SK-N-SH (cell line): Measurements from ENCODE around the gene MAML3. TPM values are rescaled to one million over a fixed set of nuclear protein-coding genes. Genes with fewer than 3 reads are reported as not detected.

Source experiments
- CTCF ChIA-PET: fragments of 300-600, 350-600 bp; formaldehyde crosslinking; extraction: SDS; loops from one replicate; lab custom pipeline; 2021; lab: Yijun Ruan, JAX
- POLR2A ChIA-PET: fragments of 350-600 bp; sonication (Branson Sonifier 250); formaldehyde crosslinking; extraction: SDS; loops from one replicate; lab custom pipeline; 2020; ENCODE audit warnings: antibody characterized with exemption, inconsistent platforms; lab: Yijun Ruan, JAX
- DNase-seq: peaks from one replicate; pipeline ENCODE4 v3.0.0; 2012
- H2AFZ ChIP-seq: fragments of 200-600 bp; sonication (generic); 2 replicates; pipeline ENCODE4 v1.8.1; 2016; ENCODE audit warnings: antibody characterized with exemption, mild to moderate bottlenecking, low read depth
- H3F3A ChIP-seq: fragments of 200-600 bp; sonication (generic); replicated peaks from 2 replicates; pipeline ENCODE3; 2016; ENCODE audit warnings: antibody characterized with exemption, mild to moderate bottlenecking; ENCODE audit not compliant: insufficient read depth
- H3K27ac ChIP-seq, 2 experiments: fragments of 200-500 bp in 1 of 2; fragments of 200-600 bp in 1 of 2; sonication (Bioruptor generic) in 1 of 2; sonication (generic), shearing (Covaris generic) in 1 of 2; 2 replicates each; pipeline versions ENCODE4 v1.5.1 to v1.6.1; 2014 to 2016; ENCODE audit warnings: low read depth in 2 of 2, inconsistent platforms in 1 of 2, low read length in 1 of 2, mild to moderate bottlenecking in 1 of 2, mixed read lengths in 1 of 2
- H3K27me3 ChIP-seq: fragments of 200-600 bp; sonication (generic), shearing (Covaris generic); 2 replicates; pipeline ENCODE4 v1.6.1; 2016; ENCODE audit warnings: mixed run types; ENCODE audit not compliant: insufficient read depth
- H3K36me3 ChIP-seq, 2 experiments: fragments of 200-500 bp in 1 of 2; fragments of 200-600 bp in 1 of 2; sonication (Bioruptor generic) in 1 of 2; sonication (generic) in 1 of 2; replicated peaks in 1 of 2; 2 replicates each; pipeline versions ENCODE3 to v1.5.1; 2014 to 2016; ENCODE audit warnings: low read length in 1 of 2, mild to moderate bottlenecking in 1 of 2; ENCODE audit not compliant: insufficient read depth in 2 of 2, control insufficient read depth in 1 of 2
- H3K4me1 ChIP-seq, 2 experiments: fragments of 200-500 bp in 1 of 2; fragments of 200-600 bp in 1 of 2; sonication (Bioruptor generic) in 1 of 2; sonication (generic), shearing (Covaris generic) in 1 of 2; 2 replicates each; pipeline versions ENCODE4 v1.5.1 to v1.6.1; 2014 to 2016; ENCODE audit warnings: low read depth in 1 of 2, low read length in 1 of 2, mixed run types in 1 of 2; ENCODE audit not compliant: insufficient read depth in 2 of 2, control insufficient read depth in 1 of 2
- H3K4me2 ChIP-seq: fragments of 200-600 bp; sonication (generic), shearing (Covaris generic); 2 replicates; pipeline ENCODE4 v1.6.1; 2017; ENCODE audit warnings: mixed run types
- H3K4me3 ChIP-seq, 2 experiments: fragments of 200-500 bp in 1 of 2; fragments of 200-600 bp in 1 of 2; sonication (Bioruptor generic) in 1 of 2; sonication (generic), shearing (Covaris generic) in 1 of 2; 2 replicates each; pipeline versions ENCODE4 v1.5.1 to v1.8.1; 2014 to 2016; ENCODE audit warnings: low read depth in 2 of 2, inconsistent platforms in 1 of 2, low read length in 1 of 2, mild to moderate bottlenecking in 1 of 2, mixed read lengths in 1 of 2, moderate library complexity in 1 of 2
- H3K79me2 ChIP-seq: fragments of 200-600 bp; sonication (generic); 2 replicates; pipeline ENCODE4 v1.8.1; 2017; ENCODE audit warnings: mild to moderate bottlenecking; ENCODE audit not compliant: insufficient read depth
- H3K9ac ChIP-seq: fragments of 200-600 bp; sonication (generic); 2 replicates; pipeline ENCODE4 v1.6.1; 2017; ENCODE audit warnings: mixed run types
- H3K9me2 ChIP-seq: fragments of 200-600 bp; sonication (generic); 2 replicates; pipeline ENCODE4 v1.6.1; 2017; ENCODE audit warnings: mixed run types
- H3K9me3 ChIP-seq: fragments of 200-600 bp; sonication (generic); 2 replicates; pipeline ENCODE4 v1.6.1; 2017; ENCODE audit warnings: mixed run types, mild to moderate bottlenecking, moderate library complexity
- H4K20me1 ChIP-seq: fragments of 200-600 bp; sonication (generic); 2 replicates; pipeline ENCODE4 v1.6.1; 2017; ENCODE audit warnings: mild to moderate bottlenecking, mixed run types; ENCODE audit not compliant: insufficient read depth
- CHD2 ChIP-seq: fragments of 150-350 bp; IDR thresholded peaks from 2 replicates; pipeline ENCODE4 v1.6.1; 2018; ENCODE audit warnings: low read length; ENCODE audit not compliant: partially characterized antibody
- CTCF ChIP-seq: fragments of 200-600 bp; sonication (generic); IDR thresholded peaks from 2 replicates; pipeline ENCODE4 v1.6.1; 2017; ENCODE audit warnings: antibody characterized with exemption, mild to moderate bottlenecking, moderate library complexity
- EP300 ChIP-seq, 2 experiments: IDR thresholded peaks; 2 replicates each; pipeline versions ENCODE4 v1.4.0 to v1.6.1; 2012; ENCODE audit warnings: borderline replicate concordance in 1 of 2, low read depth in 1 of 2, low read length in 1 of 2
- EZH2phosphoT487 ChIP-seq: fragments of 200-600 bp; sonication (generic); IDR thresholded peaks from 2 replicates; pipeline ENCODE4 v1.6.1; 2017; ENCODE audit warnings: low read depth, mixed run types, mild to moderate bottlenecking, antibody characterized with exemption, moderate library complexity, borderline replicate concordance
- FOSL2 ChIP-seq: IDR thresholded peaks from 2 replicates; pipeline ENCODE4 v1.4.0; 2012; ENCODE audit warnings: low read depth, mild to moderate bottlenecking, moderate library complexity, borderline replicate concordance
- GABPA ChIP-seq: IDR thresholded peaks from 2 replicates; pipeline ENCODE4 v1.4.0; 2012; ENCODE audit warnings: low read depth, mild to moderate bottlenecking
- JUND ChIP-seq: IDR thresholded peaks from 2 replicates; pipeline ENCODE4 v1.4.0; 2012
- MAX ChIP-seq: IDR thresholded peaks from 2 replicates; pipeline ENCODE4 v1.4.0; 2012; ENCODE audit warnings: low read depth
- NFIC ChIP-seq: IDR thresholded peaks from 2 replicates; pipeline ENCODE4 v1.4.0; 2012; ENCODE audit warnings: borderline replicate concordance
- PBX3 ChIP-seq: IDR thresholded peaks from 2 replicates; pipeline ENCODE4; 2012
- REST ChIP-seq: IDR thresholded peaks from 2 replicates; pipeline ENCODE4 v1.6.1; 2012; ENCODE audit warnings: mild to moderate bottlenecking, low read depth, low read length, moderate library complexity
- TCF12 ChIP-seq: IDR thresholded peaks from 2 replicates; pipeline ENCODE4 v1.4.0; 2012
- USF1 ChIP-seq: IDR thresholded peaks from 2 replicates; pipeline ENCODE4 v1.4.0; 2012; ENCODE audit warnings: low read depth, borderline replicate concordance
- USF2 ChIP-seq: fragments of 150-350 bp; IDR thresholded peaks from 2 replicates; pipeline ENCODE4 v1.6.1; 2017; ENCODE audit warnings: antibody characterized with exemption, low read length, low read depth, borderline replicate concordance
- ZBTB33 ChIP-seq: IDR thresholded peaks from 2 replicates; pipeline ENCODE4 v1.4.0; 2012; ENCODE audit warnings: low read depth, borderline replicate concordance
- WGBS: methylation state at CpG from one replicate; pipeline ENCODE4 v1.1.6; 2017; ENCODE audit warnings: low lambda C conversion rate; 5-methylcytosine and 5-hydroxymethylcytosine counted together
- polyA plus RNA-seq, 3 experiments: library from polyadenylated mRNA; depleted of rRNA; stranded (reverse); fragments of >200 nt; gene quantifications; 2 replicates each; pipeline ENCODE4 v1.2.3, GENCODE V29; 2012

Gene MAML3
- polyA plus RNA-seq, 1 of the 3 experiments (the other 2 are of a cell fraction), result 5.3 TPM

- no peak overlapping the region for H3K4me3 ChIP-seq
- H3K9me3 ChIP-seq, result no peaks in the 10 kb centered on the region
- H3K4me1 ChIP-seq, result peaks cover 27 to 32% of the 10 kb centered on the region in 2 experiments
- H3K27me3 ChIP-seq, result no peaks in the 10 kb centered on the region
- H3K9me2 ChIP-seq, result no peaks in the 10 kb centered on the region
- no peak overlapping the region for H3K9ac ChIP-seq
- TF ChIP-seq CTCF (no peak), GABPA (no peak), EZH2phosphoT487 (no peak), JUND (peak; percentile 69), MAX (0 out of 2 replicates have a peak, but pooled peaks have one; percentile 34), TCF12 (peak; percentile 92), FOSL2 (peak; percentile 79), ZBTB33 (no peak), EP300 (IDR thresholded peaks at IDR 0.05; ENCODE audit: borderline replicate concordance in 1 of 2, low read depth in 1 of 2, low read length in 1 of 2) (peak in 1 of 2 experiments; percentile 53; a peak in 1 of 4 replicates), USF2 (no peak), CHD2 (no peak), NFIC (peak; percentile 82), REST (no peak), USF1 (no peak), PBX3 (peak; percentile 75)
- H2AFZ ChIP-seq, result no peak overlapping the region; the same call in 1 of the 2 replicates
- peak overlapping the region; percentile 17 to 61; a peak in 3 of 4 replicates for H3K27ac ChIP-seq
- peaks cover 6% of the 10 kb centered on the region for H3F3A ChIP-seq
- H3K36me3 ChIP-seq, result no peaks in the 10 kb centered on the region
- H3K4me2 ChIP-seq, result peak overlapping the region; percentile 52; the same call in 1 of the 2 replicates
- 58% methylated on average over 9 of the region's 9 CpGs for whole genome bisulfite sequencing
- no peak for DNase-seq
- H4K20me1 ChIP-seq, result no peaks in the 10 kb centered on the region
- H3K79me2 ChIP-seq, result no peaks in the 10 kb centered on the region
- POLR2A ChIA-PET, result no interaction called here
- CTCF ChIA-PET, result interaction anchor here (1.5 to 1.6 kb wide), 2 partner anchors 9 to 21 kb away, joined by 4 read pairs; no protein-coding TSS in a partner anchor
Measured at GRCh38 chr4:140186651-140187315, 32.8 kb upstream of the MAML3 start.
